ENCODE results near the gene RLF.
A peak's percentile ranks its signal among the peaks of the same experiment; 100 is the strongest.

Gene RLF

DNA sequence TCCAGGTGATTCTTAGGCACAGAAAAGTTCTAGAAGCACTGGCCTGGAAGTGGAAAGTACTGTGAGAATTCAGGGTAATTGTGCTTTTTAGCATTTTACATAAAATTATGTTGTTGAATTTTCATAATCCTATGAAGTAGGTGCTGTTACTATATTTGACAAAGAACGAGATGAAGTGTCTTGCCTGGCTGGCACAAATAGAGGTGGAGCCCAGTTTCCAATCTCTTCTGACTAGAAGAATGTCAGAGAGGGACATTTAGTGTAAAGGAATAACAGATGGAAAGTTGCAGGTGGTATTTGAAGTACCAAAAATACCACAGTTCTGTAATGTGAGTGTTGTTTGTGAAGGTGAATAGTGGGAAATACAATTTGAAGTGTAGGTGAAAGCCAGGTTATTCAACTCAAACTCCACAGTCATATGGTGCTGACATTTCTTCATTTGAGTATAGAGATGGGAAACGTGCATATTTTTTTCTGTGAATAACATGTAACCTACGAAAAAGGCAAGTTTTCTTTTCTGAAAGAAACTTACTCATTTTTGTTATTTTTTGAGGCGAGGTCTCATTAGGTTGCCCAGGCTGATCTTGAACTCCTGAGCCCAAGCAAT lies 83.1 kb downstream of the RLF start:
- no peak for DNase-seq

DNA sequence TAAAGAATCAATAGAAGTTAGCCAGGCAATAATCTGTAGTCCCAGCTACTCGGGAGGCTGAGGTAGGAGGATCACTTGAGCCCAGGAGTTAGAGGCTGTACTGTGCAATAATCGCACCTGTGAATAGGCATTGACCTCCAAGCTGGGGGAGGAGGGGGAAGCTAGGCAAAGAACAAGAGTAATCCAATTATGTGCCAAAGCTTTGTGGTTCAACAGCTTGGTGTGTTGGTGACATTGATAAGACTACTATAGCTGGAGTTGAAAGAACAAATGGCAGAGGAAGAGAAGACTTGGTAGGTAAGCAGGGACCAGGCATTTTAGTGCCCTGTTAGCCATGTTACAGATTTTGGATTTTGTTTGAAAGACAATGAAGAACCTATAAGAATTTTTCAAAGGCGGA lies 84.5 kb downstream of the RLF start:
- DNase-seq: no peak

DNA sequence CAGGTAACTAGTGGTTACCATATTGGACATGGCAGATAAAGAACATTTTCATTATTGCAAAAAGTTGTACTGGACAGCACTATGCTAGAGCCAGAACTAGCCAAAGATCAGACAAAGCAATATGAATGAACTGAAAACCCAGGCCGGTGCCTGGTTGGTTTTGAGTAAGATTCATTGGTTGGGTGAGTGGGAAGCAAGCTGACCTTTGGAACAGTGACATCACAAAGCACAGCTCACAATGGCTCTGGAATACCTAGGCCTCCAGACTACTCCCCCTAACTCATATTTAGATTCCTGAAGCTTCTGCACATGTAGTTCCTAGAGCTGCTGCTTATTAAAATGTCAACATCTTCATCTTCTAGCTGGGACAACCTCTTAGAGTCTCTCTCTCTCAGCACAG lies 86.5 kb downstream of the RLF start, which contains the start of gene TMCO2:
TMCO2 (plus strand) TSS at position 283 of the 400 bp plus-strand sequence; CDS start at position 340, 57 bp downstream.
- no peak for DNase-seq

DNA sequence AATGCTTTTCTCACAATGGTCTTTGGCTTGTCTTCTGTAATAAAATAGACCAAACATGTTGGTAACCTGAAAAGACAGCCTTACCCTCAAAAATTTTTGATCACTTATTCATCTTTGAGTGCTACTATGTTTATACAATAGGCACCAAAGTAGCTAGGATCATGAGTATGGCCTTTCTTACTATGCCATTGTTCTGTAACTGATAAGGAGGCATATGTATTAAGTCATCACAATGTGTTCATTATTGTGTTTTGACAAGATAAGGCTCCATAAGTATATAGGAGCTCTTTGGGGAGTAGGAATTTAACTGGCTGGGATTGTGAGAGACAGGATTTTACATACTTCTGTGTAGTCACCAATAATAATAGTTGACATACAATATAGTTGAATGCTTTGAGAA lies 87.2 kb downstream of the RLF start:
- no peak for DNase-seq

DNA sequence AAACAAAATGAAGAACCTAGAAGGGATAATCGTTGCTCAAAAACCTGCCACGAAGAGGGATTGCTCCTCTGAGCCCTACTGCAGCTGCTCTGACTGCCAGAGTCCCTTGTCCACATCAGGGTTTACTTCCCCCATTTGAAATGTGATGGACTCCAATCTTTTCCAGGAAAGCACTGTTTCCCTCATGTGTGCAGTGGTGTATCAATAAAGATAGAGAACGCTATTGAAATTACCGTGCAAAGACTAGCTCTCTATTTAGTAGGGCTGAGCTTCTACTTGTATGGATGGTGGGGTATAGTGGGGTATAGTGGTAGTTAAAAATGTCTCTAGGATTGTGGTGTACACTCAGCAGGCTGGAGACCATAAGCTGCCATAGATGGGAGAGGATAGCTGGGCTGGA lies 90.3 kb downstream of the RLF start:
- no peak for DNase-seq

DNA sequence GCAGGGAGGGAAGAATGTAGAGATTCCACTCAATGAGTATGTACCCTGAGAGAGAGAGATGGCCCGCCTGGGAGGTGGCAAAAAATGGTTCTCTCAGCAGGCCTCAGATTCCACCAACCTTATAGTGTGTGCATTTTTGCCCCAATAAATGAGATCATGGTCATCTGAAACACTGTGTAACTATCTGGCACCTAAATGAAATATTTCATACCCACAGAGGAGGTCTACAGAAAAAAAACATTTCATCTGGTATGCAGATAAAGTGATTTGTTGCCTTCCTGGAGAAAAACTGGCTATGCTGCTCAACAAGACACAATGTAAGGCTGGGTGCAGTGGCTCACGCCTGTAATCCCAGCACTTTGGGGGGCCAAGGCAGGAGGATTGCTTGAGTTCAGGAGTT lies 91.4 kb downstream of the RLF start:
- no peak for DNase-seq

DNA sequence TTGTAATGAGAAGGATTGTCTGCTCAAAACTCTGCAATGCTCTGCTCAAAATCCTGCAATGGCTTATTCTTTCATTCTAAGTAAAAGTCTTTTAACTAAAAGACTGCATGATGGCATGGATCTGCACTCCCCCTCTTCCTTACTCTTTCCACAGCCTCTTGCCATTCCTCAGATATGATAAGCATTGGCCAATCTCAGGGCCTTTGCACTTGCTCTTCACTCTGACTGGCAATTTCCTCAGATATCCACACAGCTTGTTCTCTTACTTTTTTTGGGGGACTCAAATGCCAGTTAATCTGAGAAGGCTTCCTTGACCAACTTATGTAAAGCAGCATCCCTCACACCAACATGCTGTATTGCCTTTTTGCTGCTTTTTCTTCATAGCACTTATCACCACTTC lies 94.0 kb downstream of the RLF start:
- DNase-seq: no peak

DNA sequence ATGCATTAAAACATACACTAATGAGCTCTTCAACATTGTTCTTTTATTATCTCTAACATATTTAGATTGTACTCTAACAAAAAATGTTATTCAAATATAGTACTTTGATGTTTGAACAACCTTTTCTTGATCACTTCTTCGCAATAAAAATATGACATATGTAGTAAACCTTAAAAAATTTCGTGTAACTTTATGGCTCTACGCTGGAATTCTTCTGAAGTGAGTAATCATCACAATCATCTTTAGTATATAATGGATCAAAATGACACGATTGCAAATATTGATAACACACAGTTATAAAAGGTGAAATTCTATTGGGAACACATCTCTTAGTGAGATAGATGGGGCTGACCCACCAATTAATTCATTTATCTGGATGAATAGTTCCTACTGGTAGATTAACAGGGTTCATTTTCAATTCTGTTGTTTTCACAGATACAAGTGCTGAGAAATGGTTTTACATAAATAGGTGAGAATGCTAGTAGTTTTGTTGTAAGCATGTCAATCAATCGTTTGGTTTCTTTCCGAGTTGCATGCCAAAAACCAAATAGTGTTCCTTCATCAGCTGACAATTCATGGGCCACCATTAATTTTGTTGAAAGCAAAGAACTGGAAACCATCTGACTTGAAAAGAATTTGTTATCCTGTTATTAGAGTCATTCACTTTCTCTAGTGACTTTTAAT lies 95.4 kb downstream of the RLF start:
- DNase-seq: no peak

DNA sequence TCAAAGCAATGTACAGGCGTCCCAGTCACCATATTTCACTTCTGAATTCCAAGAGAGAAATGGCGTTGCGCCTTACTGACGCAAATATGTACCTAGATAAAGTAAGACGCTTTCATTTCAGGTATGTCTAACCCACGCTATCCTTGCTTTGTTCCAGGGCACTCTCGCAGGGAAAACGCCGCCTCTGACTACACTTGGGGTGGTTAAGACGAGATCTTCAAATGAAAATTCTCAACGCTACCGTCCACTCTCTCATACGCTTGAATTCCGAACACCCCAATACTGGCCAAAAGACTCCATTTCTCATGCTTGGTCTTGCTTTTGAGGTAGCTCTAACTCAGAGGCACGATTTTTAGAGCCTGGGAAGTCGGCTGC lies 96.1 kb downstream of the RLF start:
- no peak for DNase-seq

DNA sequence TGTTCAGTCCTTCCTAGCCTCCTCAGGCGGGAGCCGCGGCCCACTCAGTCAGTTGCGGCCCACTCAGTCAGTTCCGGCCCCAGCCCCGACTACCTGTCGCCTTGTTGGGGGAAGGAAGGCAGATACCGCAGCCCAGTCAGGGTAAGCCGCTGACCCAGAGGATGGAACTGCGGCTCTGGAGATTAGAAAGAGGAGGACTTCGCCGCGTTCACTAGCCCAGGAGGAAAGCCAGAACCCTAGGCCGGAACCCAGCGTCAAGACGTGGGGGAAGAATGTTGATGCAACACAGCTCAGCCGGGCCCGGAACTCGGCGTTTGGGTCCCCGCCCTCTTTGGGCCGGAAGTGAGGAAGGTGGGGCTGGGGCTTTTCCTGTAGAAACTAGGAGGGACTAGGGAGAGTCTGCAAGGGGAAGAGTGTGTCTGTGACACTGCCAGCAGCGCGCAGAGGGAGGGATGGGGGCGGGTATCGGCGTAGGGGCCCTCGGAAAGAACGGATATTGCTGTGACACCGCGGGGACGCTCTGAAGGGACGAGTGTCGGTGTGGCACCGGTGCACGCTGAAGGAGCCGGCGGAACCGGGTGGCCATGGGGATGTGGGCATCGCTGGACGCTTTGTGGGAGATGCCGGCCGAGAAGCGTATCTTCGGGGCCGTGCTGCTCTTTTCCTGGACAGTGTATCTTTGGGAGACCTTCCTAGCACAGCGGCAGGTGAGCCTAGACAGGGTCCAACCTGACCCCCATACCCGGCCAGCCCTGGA lies 96.7 kb downstream of the RLF start, which contains the start of gene ZMPSTE24:
ZMPSTE24 (plus strand) TSS at position 549 of the 757 bp plus-strand sequence; CDS start at position 585, 36 bp downstream.
- peak; percentile 98 for DNase-seq

DNA sequence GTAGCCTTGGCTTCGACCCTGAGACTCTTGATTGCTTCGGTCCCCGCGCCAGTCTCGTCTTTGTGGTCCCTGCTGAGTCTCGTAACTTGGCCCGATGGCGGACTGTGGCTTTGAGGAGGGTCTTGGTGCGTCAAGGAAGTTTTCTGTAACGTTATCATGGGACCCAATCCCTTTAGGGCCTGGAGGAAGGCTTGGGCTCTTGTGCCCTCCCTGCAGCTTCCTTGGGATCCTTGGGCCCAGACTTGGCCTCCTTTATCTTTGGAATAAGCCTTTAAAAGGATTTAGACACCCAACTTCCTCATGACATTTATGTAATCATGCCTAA lies 97.2 kb downstream of the RLF start:
- DNase-seq: no peak

DNA sequence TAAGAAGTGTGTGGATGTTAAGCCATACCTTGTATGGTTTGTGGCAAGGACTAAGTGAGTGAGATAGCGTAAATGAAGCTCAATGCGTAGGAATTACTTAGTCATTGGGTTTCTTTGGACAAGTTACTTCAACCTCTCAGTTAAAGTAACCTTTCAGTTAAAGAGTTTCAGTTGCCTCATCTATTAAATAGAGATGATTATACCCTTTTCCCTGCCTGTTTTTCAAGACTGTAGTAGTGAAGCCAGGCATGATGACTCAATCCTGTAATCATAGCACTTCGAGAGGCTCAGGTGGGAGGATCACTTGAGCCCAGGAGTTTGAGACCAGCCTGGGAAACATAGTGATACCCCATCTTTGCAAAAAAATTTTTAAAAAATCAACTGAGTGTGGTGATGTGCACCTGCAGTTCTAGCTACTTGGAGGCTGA lies 103.2 kb downstream of the RLF start:
- DNase-seq: no peak

DNA sequence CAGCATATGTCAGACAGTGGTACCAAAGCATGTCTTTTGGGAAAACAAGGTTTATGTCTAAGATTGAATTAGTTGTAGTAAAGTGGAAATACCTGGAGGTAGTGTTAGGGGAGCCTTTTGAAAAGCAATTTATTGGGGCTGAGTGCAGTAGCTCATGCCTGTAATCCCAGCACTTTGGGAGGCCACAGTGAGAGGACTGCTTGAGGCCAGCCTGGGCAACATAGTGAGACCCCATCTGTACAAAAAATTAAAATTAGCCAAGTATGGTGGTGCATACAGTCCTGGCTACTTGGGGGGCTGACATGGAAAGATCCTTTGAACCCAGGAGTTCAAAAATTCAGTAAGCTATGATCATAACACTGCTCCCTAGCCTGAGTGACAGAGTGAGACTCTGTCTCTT lies 104.1 kb downstream of the RLF start:
- DNase-seq: no peak

DNA sequence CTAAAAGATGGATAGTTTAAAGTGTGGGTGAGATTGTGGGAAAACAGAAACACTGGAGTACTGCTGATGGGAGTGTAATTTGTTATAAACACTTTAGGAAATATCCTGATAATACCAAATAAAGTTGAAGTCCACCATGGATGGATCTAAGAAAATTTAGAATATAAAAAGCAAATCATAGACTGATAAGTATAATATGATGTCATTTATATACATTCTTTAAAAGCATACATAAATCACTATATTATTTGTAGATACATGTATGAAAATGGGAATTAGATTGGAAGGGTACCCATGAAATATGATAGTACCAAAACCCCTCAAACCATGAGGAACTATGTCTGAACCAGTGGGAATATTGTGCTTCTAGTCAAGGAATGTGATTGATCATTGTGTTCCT lies 104.7 kb downstream of the RLF start:
- DNase-seq: no peak

DNA sequence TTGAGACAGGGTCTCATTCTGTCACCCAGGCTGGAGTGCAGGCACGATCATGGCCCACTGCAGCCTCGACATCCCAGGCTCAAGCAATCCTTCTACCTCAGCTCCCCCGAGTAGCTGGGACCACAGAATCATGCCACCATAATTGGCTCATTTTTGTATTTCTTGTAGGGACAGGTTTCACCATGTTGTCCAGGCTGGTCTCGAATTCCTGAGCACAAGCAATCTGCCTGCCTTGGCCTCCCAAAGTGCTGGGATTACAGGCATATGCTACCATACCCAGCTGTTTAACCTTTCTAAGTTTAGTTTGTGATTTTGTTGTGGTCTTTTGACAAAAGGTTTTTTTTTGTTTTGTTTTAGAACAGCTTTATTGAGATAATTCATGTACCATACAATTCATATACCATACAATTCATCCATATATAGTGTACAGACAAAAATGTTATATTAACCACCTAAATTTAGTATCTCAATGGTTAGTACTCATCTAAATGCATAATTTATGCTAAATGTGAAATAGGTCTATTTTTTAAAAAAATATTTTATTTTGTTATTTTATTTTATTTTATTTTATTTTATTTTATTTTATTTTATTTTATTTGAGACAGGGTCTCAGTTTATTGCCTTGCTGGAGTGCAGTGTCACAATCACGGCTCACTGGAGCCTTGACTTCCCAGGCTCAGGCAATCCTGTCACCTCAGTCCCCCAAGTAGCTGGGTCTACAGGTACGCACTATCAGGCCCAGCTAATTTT lies 105.8 kb downstream of the RLF start:
- DNase-seq: no peak

DNA sequence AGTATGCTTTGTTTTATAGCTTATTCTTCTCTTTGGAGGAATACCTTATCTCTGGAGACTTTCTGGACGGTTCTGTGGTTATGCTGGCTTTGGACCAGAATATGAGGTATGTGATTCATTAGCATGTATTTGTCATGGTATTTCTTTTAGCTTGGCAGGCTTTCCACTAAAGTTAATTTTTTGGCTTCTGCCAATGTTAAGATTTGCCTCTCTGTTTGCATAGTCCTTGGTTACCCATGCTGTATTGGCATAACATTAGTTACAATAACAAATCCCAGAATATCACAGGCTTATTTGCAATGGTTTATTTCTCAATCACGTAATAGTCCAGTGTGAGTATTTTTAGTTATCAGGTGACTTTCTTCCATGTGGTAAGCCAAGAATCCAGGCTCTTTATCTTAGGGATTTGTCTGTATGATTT lies 106.6 kb downstream of the RLF start:
- no peak for DNase-seq

DNA sequence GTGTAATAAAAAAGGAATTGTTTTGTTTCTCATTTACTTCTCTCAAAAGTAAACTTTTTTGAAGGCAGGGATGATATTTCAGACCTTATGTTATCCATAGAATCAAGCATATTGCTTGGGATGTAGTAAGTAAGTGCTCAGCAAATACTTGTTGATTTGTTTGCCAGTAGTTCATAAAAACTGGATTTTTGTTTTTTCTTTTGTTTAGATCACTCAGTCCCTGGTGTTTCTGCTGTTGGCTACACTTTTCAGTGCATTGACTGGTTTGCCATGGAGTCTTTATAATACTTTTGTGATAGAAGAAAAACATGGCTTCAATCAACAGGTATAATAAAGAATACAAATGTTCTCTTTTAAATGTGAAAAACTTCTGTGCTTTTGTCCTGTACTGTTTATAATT lies 107.0 kb downstream of the RLF start:
- no peak for DNase-seq

DNA sequence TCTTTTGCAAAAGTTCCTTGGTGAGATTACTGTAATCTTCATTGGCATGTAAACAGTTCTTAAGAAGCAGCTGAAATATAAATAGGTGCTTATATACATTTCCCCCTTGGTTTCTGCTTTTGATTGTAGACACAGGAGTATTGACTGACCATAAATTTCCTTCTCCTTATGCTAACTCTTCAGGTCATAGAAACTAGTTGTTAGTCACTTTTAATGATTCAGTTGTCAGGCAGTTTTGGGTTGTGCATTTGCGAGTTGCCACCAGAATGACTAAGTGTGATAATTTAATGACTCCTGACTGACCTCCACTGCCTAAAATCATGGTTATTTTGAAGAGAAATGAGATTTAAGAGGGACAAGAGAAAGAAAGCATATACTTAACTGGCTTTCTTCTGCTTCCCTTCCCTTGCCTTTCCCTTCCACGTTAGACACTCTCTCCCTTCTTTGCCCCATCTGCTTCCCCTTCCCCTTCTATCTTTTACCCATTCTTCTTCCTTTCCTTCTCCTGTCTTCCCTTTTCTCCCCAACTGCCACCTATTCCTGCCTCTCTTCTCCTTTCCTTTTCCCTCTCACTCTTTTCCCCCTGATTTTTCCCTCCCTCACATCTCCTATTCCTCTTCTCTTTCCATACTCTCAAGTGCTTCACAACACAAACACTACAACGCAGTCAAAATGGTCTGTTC lies 109.1 kb downstream of the RLF start:
- DNase-seq: no peak

DNA sequence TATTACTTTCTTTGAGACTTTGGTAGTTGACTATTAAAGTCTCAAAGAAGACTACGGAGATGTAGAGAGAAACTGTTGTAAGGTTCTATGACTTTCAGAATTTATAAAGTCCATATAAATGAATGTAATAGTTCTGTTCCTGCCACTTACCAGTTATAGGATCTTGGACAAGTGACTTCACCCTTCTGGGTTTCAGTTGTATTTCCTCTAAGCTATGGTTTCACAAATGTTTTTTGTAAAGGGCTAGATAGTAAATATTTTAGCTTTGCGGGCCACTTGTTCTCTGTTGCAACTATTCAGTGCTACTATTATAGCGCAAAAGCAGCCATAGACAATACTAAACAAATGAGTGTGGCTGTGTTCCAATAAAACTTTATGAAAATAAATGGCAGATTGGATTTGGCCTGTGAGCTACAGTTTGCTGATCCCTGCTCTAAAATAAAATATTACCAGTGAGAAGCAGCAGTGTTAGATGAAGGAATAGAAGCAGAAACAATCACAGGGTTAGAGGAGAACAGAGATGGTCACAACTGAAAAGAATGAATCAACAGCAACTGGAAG lies 111.5 kb downstream of the RLF start:
- DNase-seq: no peak

DNA sequence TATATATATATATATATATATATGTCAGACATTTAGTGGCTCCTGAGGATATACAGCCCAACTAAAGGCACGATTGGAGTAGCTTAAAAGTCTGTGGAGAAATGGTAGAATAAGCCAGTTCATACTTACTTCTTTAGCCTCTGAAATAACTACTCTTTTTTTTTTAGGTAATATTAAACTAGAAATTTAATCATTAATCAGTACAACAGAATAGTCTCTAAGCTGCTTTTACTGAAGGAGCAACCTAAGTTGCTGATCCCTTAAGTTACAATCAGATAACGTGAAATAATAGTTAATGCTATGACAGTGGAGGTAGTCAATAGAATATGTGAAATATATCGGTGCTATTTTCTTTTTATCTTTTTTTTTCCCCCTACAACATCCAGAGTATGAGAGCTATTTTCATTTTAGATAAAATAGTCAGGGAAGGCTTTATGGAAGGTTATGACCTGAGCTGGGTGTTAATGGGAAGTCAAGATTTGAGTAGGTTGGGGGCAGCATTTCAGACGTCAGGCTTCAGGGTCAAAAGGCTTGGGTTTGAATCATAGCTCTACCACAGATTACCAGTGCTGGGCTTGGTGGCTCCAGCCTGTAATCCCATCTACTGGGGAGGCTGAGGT lies 112.5 kb downstream of the RLF start:
- DNase-seq: no peak

DNA sequence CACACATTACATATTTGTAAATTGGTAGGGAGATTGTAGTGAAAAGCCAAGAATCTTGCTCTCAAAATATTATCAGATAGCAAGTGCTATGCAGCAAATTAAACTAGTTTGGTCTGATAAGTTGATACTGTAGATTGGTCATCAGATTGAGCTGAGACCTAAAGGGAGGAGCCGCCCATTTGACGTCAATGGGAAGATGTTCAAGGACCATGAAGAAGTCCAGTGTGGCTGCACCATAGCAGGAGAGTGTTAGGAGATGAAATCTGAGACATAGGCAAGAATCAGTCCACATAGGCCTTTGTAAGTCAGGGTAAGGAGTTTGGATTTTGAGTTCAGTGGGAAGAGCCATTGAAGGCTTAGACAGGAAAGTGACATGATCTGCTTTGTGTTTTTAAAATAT lies 113.1 kb downstream of the RLF start:
- no peak for DNase-seq

DNA sequence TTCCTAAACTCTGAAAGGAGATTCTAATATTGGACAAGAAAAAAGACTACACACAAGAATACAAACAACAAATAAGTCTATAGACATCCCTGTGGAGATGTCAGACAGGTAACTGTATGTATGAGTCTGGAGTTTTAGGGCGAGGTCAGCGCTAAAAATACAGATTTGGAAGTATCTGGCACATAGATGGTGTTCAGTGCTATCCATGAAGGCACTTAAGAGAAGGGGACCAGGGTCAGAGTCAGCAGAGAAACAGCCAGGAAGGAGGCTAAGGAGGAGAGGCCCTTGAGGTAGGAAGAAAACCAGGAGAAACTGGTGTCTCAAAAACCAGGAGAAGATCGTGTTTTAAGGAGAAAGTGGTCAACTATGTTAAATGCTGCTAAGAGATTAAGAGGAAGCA lies 114.9 kb downstream of the RLF start:
- no peak for DNase-seq
